H1 (cell line): ENCODE results near the gene ASF1A. TPM values are rescaled to one million over a fixed set of nuclear protein-coding genes. Genes with fewer than 3 reads are reported as not detected.

Source experiments
- CTCF ChIA-PET: fragments of 300-600 bp; sonication (Branson Sonifier 250); formaldehyde crosslinking; loops from one replicate; lab custom pipeline; 2021; ENCODE audit not compliant: partially characterized antibody; lab: Charles Lee
- POLR2A ChIA-PET: fragments of 300-600 bp; sonication (Branson Sonifier 250); formaldehyde crosslinking; loops from one replicate; lab custom pipeline; 2021; ENCODE audit warnings: inconsistent platforms; ENCODE audit not compliant: partially characterized antibody; lab: Charles Lee
- DNase-seq, 2 experiments: peaks; one replicate each; pipeline versions ENCODE4 v3.0.0 to v3.0.0-alpha.2; 2010 to 2022; ENCODE audit warnings: low spot score in 2 of 2, low read depth in 1 of 2, mixed read lengths in 1 of 2
- FAIRE-seq: peaks from 2 replicates; lab custom pipeline; 2011; peaks lifted over from hg19 to GRCh38; lab: Jason Lieb, UNC
- H2AFZ ChIP-seq: 2 replicates; pipeline ENCODE4 v1.8.1; 2012; ENCODE audit warnings: low read length, inconsistent platforms
- H2AK5ac ChIP-seq: 2 replicates; pipeline ENCODE4 v1.6.1; 2013; ENCODE audit warnings: low read depth, low read length
- H2BK120ac ChIP-seq: replicated peaks from 2 replicates; pipeline ENCODE3; 2013; ENCODE audit warnings: low read depth, low read length, inconsistent platforms
- H2BK12ac ChIP-seq: 2 replicates; pipeline ENCODE4 v1.6.1; 2013; ENCODE audit warnings: low read depth, low read length
- H2BK15ac ChIP-seq: 2 replicates; pipeline ENCODE4 v1.6.1; 2013; ENCODE audit warnings: low read length
- H2BK20ac ChIP-seq: 2 replicates; pipeline ENCODE4 v1.6.1; 2013; ENCODE audit warnings: low read length
- H2BK5ac ChIP-seq: 2 replicates; pipeline ENCODE4 v1.6.1; 2013; ENCODE audit warnings: low read depth, low read length
- H3K14ac ChIP-seq: 2 replicates; pipeline ENCODE4 v1.6.1; 2013; ENCODE audit warnings: inconsistent platforms; ENCODE audit not compliant: insufficient read length
- H3K18ac ChIP-seq: 2 replicates; pipeline ENCODE4 v1.6.1; 2013; ENCODE audit warnings: low read length; ENCODE audit errors: extremely low read depth
- H3K23ac ChIP-seq: 2 replicates; pipeline ENCODE4 v1.6.1; 2013; ENCODE audit warnings: inconsistent platforms; ENCODE audit not compliant: insufficient read length
- H3K23me2 ChIP-seq: 2 replicates; pipeline ENCODE4 v1.6.1; 2013; ENCODE audit warnings: low read depth, low read length
- H3K27ac ChIP-seq: 2 replicates; pipeline ENCODE4 v1.6.1; 2011; ENCODE audit warnings: low read depth, low read length, inconsistent platforms
- H3K27me3 ChIP-seq, 4 experiments: replicated peaks in 1 of 4; 1 replicate in 1 of 4; 2 replicates in 3 of 4; pipeline versions ENCODE4 v1.6.1 to v1.8.1; 2011 to 2013; ENCODE audit warnings: low read length in 3 of 4, mild to moderate bottlenecking in 3 of 4, inconsistent platforms in 2 of 4, mixed read lengths in 2 of 4, moderate library complexity in 1 of 4; ENCODE audit not compliant: control insufficient read depth in 3 of 4, insufficient read depth in 3 of 4; ENCODE audit errors: extremely low read depth in 1 of 4
- H3K36me3 ChIP-seq, 4 experiments: 2 replicates each; pipeline versions ENCODE4 v1.6.1 to v1.8.1; 2011 to 2013; ENCODE audit warnings: mild to moderate bottlenecking in 4 of 4, low read length in 3 of 4, moderate library complexity in 2 of 4, control low read depth in 1 of 4, inconsistent platforms in 1 of 4; ENCODE audit not compliant: insufficient read depth in 4 of 4, control insufficient read depth in 2 of 4
- H3K4ac ChIP-seq: replicated peaks from 2 replicates; pipeline ENCODE3; 2013; ENCODE audit warnings: low read length, low read depth, mixed read lengths, inconsistent platforms; ENCODE audit not compliant: insufficient read length
- H3K4me1 ChIP-seq, 4 experiments: replicated peaks in 1 of 4; 1 replicate in 1 of 4; 2 replicates in 3 of 4; pipeline versions ENCODE4 v1.6.1 to v1.8.1; 2011 to 2013; ENCODE audit warnings: low read length in 3 of 4, inconsistent platforms in 2 of 4, mixed read lengths in 1 of 4; ENCODE audit not compliant: insufficient read depth in 4 of 4, control insufficient read depth in 3 of 4
- H3K4me2 ChIP-seq, 2 experiments: 2 replicates each; pipeline versions ENCODE4 v1.6.1 to v1.8.1; 2011 to 2013; ENCODE audit warnings: low read depth in 2 of 2, low read length in 2 of 2, control low read depth in 1 of 2, inconsistent platforms in 1 of 2, mild to moderate bottlenecking in 1 of 2; ENCODE audit not compliant: insufficient read depth in 1 of 2
- H3K4me3 ChIP-seq, 4 experiments: fragments of 200-600, 300-600 bp in 1 of 4; sonication (generic), shearing (Covaris generic), sonication (Bioruptor Twin) in 1 of 4; 2 replicates each; pipeline versions ENCODE4 v1.5.1 to v1.8.1; 2011 to 2016; ENCODE audit warnings: low read length in 4 of 4, low read depth in 3 of 4, control low read depth in 2 of 4, inconsistent platforms in 2 of 4, mild to moderate bottlenecking in 2 of 4, mixed read lengths in 1 of 4, moderate library complexity in 1 of 4; ENCODE audit not compliant: insufficient read depth in 2 of 4; ENCODE audit errors: extremely low read depth in 1 of 4
- H3K56ac ChIP-seq: replicated peaks from 2 replicates; pipeline ENCODE3; 2013; ENCODE audit warnings: low read depth, mild to moderate bottlenecking, mixed read lengths, low read length, inconsistent platforms; ENCODE audit not compliant: insufficient read length
- H3K79me1 ChIP-seq: 2 replicates; pipeline ENCODE4 v1.6.1; 2013; ENCODE audit warnings: low read depth, low read length, control low read depth
- H3K79me2 ChIP-seq, 2 experiments: 2 replicates each; pipeline versions ENCODE4 v1.6.1 to v1.8.1; 2012 to 2013; ENCODE audit warnings: low read length in 2 of 2, mild to moderate bottlenecking in 2 of 2, inconsistent platforms in 1 of 2; ENCODE audit not compliant: insufficient read depth in 2 of 2, control insufficient read depth in 1 of 2
- H3K9ac ChIP-seq, 4 experiments: replicated peaks in 1 of 4; 1 replicate in 1 of 4; 2 replicates in 3 of 4; pipeline versions ENCODE4 v1.6.1 to v1.8.1; 2011 to 2013; ENCODE audit warnings: low read depth in 3 of 4, low read length in 3 of 4, control low read depth in 2 of 4, mild to moderate bottlenecking in 2 of 4, moderate library complexity in 2 of 4, inconsistent platforms in 1 of 4; ENCODE audit errors: extremely low read depth in 1 of 4
- H3K9me3 ChIP-seq, 2 experiments: 2 replicates each; pipeline versions ENCODE4 v1.6.1 to v1.8.1; 2012 to 2013; ENCODE audit warnings: mild to moderate bottlenecking in 2 of 2, moderate library complexity in 2 of 2, control low read depth in 1 of 2, inconsistent platforms in 1 of 2, low read depth in 1 of 2, low read length in 1 of 2, mixed read lengths in 1 of 2; ENCODE audit not compliant: insufficient read depth in 2 of 2
- H4K20me1 ChIP-seq, 2 experiments: replicated peaks in 1 of 2; 2 replicates each; pipeline versions ENCODE3 to v1.8.1; 2011 to 2013; ENCODE audit warnings: inconsistent platforms in 2 of 2, low read length in 2 of 2, mild to moderate bottlenecking in 1 of 2; ENCODE audit not compliant: insufficient read depth in 2 of 2, control insufficient read depth in 1 of 2
- H4K5ac ChIP-seq: 2 replicates; pipeline ENCODE4 v1.6.1; 2013; ENCODE audit warnings: low read length, low read depth, mixed read lengths, inconsistent platforms; ENCODE audit not compliant: insufficient read length
- H4K8ac ChIP-seq: 2 replicates; pipeline ENCODE4 v1.8.0; 2013; ENCODE audit warnings: mild to moderate bottlenecking, moderate library complexity, low read length, inconsistent platforms; ENCODE audit not compliant: insufficient read depth; ENCODE audit errors: extremely low read depth
- H4K91ac ChIP-seq: replicated peaks from 2 replicates; pipeline ENCODE3; 2013; ENCODE audit warnings: low read length, mixed read lengths, inconsistent platforms; ENCODE audit not compliant: insufficient read length
- BCL11A ChIP-seq, 2 experiments: IDR thresholded peaks; one replicate each; pipeline ENCODE4 v1.6.1; 2011; ENCODE audit warnings: low read depth in 2 of 2, low read length in 2 of 2, mild to moderate bottlenecking in 2 of 2
- CHD2 ChIP-seq: IDR thresholded peaks from 2 replicates; pipeline ENCODE4 v1.6.1; 2012; ENCODE audit warnings: low read length, improper control_type of control experiment
- CREB1 ChIP-seq: IDR thresholded peaks from 2 replicates; pipeline ENCODE4 v1.6.1; 2012; ENCODE audit warnings: inconsistent platforms
- JUND ChIP-seq: IDR thresholded peaks from 2 replicates; pipeline ENCODE4 v1.6.1; 2011; ENCODE audit warnings: mild to moderate bottlenecking, improper control_type of control experiment, low read length
- KDM5A ChIP-seq: fragments of 200-600 bp; IDR thresholded peaks from 2 replicates; pipeline ENCODE4 v1.7.1; 2012; ENCODE audit warnings: mild to moderate bottlenecking, low read length, inconsistent platforms, mixed read lengths
- RFX5 ChIP-seq: IDR thresholded peaks from 2 replicates; pipeline ENCODE4 v1.6.1; 2011; ENCODE audit warnings: low read depth, low read length, improper control_type of control experiment, borderline replicate concordance
- RNF2 ChIP-seq: fragments of 200-900, 300-1000 bp; sonication (generic); IDR thresholded peaks from 2 replicates; pipeline ENCODE4 v1.7.1; 2016; ENCODE audit warnings: borderline replicate concordance, low read depth, mild to moderate bottlenecking, antibody characterized with exemption, low read length; ENCODE audit not compliant: poor library complexity, severe bottlenecking; ENCODE audit errors: missing control alignments
- SIX5 ChIP-seq: IDR thresholded peaks from 2 replicates; pipeline ENCODE4 v1.6.1; 2011; ENCODE audit warnings: mild to moderate bottlenecking, low read depth, low read length
- SP1 ChIP-seq: IDR thresholded peaks from 2 replicates; pipeline ENCODE4 v1.6.1; 2011; ENCODE audit warnings: low read depth, low read length
- SUZ12 ChIP-seq: fragments of 200-600 bp; sonication (generic); IDR thresholded peaks from 2 replicates; pipeline ENCODE4 v1.6.1; 2012; ENCODE audit warnings: mild to moderate bottlenecking, inconsistent platforms, low read length, moderate library complexity, mixed read lengths
- polyA plus RNA-seq, 7 experiments: library from polyadenylated mRNA; depleted of rRNA in 3 of 7; stranded (reverse) in 5 of 7; unstranded in 2 of 7; fragments of >200 nt in 5 of 7; fragments of 200-250 nt in 2 of 7; gene quantifications; 1 replicate in 5 of 7; 2 replicates in 1 of 7; 4 replicates in 1 of 7; pipeline versions ENCODE4 v1.2.1 to v1.2.3, GENCODE V29; 2011 to 2013; ENCODE audit warnings: missing spikeins in 2 of 7, mixed read lengths in 2 of 7
- total RNA-seq: library from RNA; stranded (reverse); fragmentation: NEBNext Ultra II Directional; extraction: Animal tissue kit (Norgen Biotek cat#: 25700); gene quantifications from 2 replicates; pipeline ENCODE4 v1.2.1, GENCODE V29; 2021

The ASF1A gene
- total and polyA plus RNA-seq, 2 of the 8 experiments (the other 6 are each of a cell fraction or from before 2014, with no cell fraction given): 11.4 to 50.2 TPM

DNA sequence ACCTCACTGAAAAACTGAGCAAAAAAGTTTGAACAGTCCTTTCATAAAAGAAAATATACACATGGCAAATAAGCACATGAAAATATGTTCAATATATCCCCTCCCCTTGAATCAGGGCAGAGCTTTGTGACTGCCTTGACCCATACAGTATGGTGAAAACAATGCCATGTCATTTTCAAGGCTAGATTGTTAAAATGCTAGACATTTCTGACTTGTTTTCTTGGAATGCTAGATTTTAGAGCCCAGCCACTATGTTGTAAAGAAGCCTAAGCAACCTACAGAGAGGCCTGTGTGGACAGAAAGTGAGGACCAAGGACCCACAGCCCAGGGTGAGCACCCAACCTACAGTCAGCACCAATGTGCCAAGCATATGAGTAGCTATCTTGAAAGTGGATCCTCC is 17.1 kb upstream of the ASF1A start:
- ChIA-PET POLR2A (interaction anchor here (1.3 kb wide), 1 partner anchor 18 kb away, joined by 4 read pairs; no protein-coding TSS in a partner anchor), CTCF (interaction anchor here (2.1 kb wide), 1 partner anchor 16 kb away, joined by 6 read pairs; no protein-coding TSS in a partner anchor)
- no peak overlapping the region for H3K14ac ChIP-seq
- H4K8ac ChIP-seq: no peak overlapping the region
- no peak overlapping the region for H2BK12ac ChIP-seq
- no peak overlapping the region for H4K5ac ChIP-seq
- H4K91ac ChIP-seq: no peak overlapping the region
- H3K18ac ChIP-seq: no peak overlapping the region
- H3K4me1 ChIP-seq: no peaks in the 10 kb centered on the region; a peak in 3 of 7 replicates
- H3K4ac ChIP-seq: no peak overlapping the region
- DNase-seq (no peak), FAIRE-seq (no peak)
- no peaks in the 10 kb centered on the region for H3K9me3 ChIP-seq
- no peak overlapping the region for H2BK5ac ChIP-seq
- no peak for TF ChIP-seq SP1
- TF ChIP-seq KDM5A: no peak
- TF ChIP-seq RNF2: no peak
- TF ChIP-seq RFX5: no peak
- no peak for TF ChIP-seq SIX5
- TF ChIP-seq SUZ12: no peak
- no peak for TF ChIP-seq CREB1
- no peak for TF ChIP-seq JUND
- no peak for TF ChIP-seq CHD2
- no peak for TF ChIP-seq BCL11A (IDR thresholded peaks at IDR 0.05; ENCODE audit: low read depth in 2 of 2, low read length in 2 of 2)
- H3K23me2 ChIP-seq: no peaks in the 10 kb centered on the region
- no peak overlapping the region for H2AK5ac ChIP-seq
- H2BK15ac ChIP-seq: no peak overlapping the region
- H3K27me3 ChIP-seq: no peaks in the 10 kb centered on the region
- H3K79me2 ChIP-seq: no peaks in the 10 kb centered on the region
- no peaks in the 10 kb centered on the region; the same call in 1 of the 2 replicates for H3K79me1 ChIP-seq
- H2BK120ac ChIP-seq: no peak overlapping the region
- no peak overlapping the region for H2BK20ac ChIP-seq
- no peak overlapping the region for H3K4me2 ChIP-seq
- no peak overlapping the region for H2AFZ ChIP-seq
- no peaks in the 10 kb centered on the region; a peak in 1 of 8 replicates for H3K36me3 ChIP-seq
- no peak overlapping the region for H3K9ac ChIP-seq
- H3K56ac ChIP-seq: no peak overlapping the region
- no peak overlapping the region for H3K23ac ChIP-seq
- H3K4me3 ChIP-seq: no peak overlapping the region
- no peaks in the 10 kb centered on the region for H4K20me1 ChIP-seq
- H3K27ac ChIP-seq: no peak overlapping the region
